Measurements from ENCODE around the gene TAS1R3.

Gene TAS1R3

DNA sequence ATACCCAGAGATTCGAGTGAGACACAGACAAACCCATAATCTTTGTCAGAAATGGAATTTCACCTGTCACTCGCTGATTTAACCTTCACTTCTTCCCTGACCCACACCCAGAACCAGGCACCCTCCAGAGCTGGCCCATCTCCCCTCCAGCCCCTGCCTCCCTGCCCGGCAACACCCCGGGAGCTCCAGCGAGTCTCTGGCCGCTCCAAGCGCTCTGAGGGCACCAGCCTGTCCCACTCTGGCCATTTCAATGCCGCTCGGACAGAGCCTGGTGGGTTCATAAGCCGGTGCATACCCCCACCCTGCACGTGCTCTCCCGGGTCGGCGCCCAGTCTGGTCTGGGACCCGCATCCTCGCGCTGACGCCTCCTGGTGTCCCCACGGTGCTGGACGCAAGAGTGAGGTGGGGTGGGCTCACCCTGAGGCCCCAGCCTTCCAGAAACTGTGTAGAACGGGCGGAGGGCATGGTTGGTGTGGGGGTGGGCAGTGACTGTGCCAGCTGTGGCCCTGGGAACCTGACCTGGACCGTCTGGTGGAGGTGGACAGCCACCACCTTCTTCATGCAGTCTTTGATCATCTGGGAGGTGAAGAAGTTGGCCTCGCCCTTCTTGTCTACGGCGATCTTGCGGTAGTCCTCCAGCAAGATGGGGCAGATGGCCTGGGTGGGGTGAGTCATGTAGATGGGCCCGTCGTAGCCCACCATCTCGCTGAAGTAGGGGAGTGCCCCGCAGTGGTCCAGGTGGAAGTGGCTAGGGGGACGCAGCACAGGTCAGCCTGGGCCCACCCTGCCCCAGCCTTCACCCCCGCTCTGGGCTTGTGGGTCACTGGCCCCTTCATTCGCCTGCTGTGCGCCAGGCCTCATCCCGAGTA, 12.1 kb upstream of the TAS1R3 start:
- ATAC-seq = no peak; the same call in 2 of the 3 replicates
- TF ChIP-seq BACH2 (CRISPR knock-in tag; IDR thresholded peaks at IDR 0.05; ENCODE audit: borderline replicate concordance) = no peak
- TF ChIP-seq, protein P1, sequence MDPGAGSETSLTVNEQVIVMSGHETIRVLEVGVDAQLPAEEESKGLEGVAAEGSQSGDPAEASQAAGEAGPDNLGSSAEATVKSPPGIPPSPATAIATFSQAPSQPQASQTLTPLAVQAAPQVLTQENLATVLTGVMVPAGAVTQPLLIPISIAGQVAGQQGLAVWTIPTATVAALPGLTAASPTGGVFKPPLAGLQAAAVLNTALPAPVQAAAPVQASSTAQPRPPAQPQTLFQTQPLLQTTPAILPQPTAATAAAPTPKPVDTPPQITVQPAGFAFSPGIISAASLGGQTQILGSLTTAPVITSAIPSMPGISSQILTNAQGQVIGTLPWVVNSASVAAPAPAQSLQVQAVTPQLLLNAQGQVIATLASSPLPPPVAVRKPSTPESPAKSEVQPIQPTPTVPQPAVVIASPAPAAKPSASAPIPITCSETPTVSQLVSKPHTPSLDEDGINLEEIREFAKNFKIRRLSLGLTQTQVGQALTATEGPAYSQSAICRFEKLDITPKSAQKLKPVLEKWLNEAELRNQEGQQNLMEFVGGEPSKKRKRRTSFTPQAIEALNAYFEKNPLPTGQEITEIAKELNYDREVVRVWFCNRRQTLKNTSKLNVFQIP (CRISPR knock-in tag; IDR thresholded peaks at IDR 0.05; ENCODE audit: borderline replicate concordance, low read depth) = no peak
- TF ChIP-seq ISL1 (CRISPR knock-in tag; IDR thresholded peaks at IDR 0.05) = no peak
- TF ChIP-seq ZFP30 (CRISPR knock-in tag; IDR thresholded peaks at IDR 0.05) = no peak
- TF ChIP-seq TOX (CRISPR knock-in tag; IDR thresholded peaks at IDR 0.05; ENCODE audit: borderline replicate concordance) = no peak
- TF ChIP-seq ZFP3 (CRISPR knock-in tag; IDR thresholded peaks at IDR 0.05) = no peak
- no peak for TF ChIP-seq ZNF8 (CRISPR knock-in tag; IDR thresholded peaks at IDR 0.05)
- no peak for TF ChIP-seq ARNTL (CRISPR knock-in tag; IDR thresholded peaks at IDR 0.05; ENCODE audit: borderline replicate concordance, low read depth)
- TF ChIP-seq OSR1 (CRISPR knock-in tag; IDR thresholded peaks at IDR 0.05) = no peak
- TF ChIP-seq ESRRG (CRISPR knock-in tag; IDR thresholded peaks at IDR 0.05) = no peak

DNA sequence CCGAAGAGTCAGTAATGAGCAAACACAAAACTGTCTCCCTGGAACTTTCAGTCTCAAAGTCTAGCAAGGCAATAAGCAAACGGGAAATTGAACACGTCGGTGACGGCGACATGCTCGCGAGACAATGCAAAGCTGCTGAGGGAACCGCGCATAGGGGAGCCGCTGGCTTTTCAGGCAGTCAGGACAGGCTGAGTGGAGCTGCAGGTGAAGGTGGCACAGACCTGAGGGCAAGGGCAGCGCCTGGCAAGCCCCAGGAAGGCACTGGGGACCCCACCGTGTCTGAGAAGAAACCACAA, 11.5 kb upstream of the TAS1R3 start:
- no peak for ATAC-seq
- TF ChIP-seq, protein P2, sequence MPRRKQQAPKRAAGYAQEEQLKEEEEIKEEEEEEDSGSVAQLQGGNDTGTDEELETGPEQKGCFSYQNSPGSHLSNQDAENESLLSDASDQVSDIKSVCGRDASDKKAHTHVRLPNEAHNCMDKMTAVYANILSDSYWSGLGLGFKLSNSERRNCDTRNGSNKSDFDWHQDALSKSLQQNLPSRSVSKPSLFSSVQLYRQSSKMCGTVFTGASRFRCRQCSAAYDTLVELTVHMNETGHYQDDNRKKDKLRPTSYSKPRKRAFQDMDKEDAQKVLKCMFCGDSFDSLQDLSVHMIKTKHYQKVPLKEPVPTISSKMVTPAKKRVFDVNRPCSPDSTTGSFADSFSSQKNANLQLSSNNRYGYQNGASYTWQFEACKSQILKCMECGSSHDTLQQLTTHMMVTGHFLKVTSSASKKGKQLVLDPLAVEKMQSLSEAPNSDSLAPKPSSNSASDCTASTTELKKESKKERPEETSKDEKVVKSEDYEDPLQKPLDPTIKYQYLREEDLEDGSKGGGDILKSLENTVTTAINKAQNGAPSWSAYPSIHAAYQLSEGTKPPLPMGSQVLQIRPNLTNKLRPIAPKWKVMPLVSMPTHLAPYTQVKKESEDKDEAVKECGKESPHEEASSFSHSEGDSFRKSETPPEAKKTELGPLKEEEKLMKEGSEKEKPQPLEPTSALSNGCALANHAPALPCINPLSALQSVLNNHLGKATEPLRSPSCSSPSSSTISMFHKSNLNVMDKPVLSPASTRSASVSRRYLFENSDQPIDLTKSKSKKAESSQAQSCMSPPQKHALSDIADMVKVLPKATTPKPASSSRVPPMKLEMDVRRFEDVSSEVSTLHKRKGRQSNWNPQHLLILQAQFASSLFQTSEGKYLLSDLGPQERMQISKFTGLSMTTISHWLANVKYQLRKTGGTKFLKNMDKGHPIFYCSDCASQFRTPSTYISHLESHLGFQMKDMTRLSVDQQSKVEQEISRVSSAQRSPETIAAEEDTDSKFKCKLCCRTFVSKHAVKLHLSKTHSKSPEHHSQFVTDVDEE (CRISPR knock-in tag; IDR thresholded peaks at IDR 0.05) = no peak
- TF ChIP-seq OSR1 (CRISPR knock-in tag; IDR thresholded peaks at IDR 0.05) = no peak
- no peak for TF ChIP-seq ZFP3 (CRISPR knock-in tag; IDR thresholded peaks at IDR 0.05)
- TF ChIP-seq TOX (CRISPR knock-in tag; IDR thresholded peaks at IDR 0.05; ENCODE audit: borderline replicate concordance) = no peak

DNA sequence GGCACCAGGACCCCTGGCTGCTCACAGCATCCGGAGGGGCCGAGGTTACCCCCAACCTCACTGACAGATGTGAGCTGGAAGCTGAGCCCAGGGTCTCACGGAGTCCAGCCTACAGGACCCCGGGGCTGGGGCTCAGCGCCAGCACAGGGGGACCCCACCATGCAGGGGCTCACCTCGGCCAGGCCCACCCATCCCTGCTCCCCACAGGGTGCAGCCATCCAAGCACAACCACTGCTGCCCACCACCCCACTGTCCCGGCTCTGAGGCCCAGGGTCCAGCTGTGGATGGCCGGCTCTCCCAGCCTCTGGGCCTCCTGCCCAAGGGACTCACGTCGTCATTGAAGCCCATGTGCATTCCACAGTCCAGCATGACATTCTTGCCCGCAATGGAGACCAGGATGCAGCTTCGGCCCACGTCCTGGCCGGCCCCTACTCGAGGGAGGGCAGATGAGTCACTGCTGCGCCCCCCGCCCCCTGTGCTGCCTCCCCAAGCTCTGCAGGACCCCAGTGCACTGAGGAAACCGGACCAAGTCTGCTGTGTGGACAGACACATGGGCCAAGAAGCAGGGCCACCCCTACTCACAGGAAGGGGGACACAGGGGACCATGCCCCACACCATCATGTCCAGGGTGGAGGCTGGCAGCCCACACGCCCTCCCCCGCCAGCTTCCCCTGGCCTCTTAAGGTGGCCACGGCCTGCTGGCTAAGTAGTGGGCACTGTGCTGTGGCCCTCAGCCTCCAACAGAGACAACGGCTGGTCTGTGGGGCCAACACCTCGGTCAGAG, 10.2 kb upstream of the TAS1R3 start:
- TF ChIP-seq ZNF565 (CRISPR knock-in tag; conservative IDR thresholded peaks at IDR 0.05; ENCODE audit: low read depth) (no peak), PPARA (CRISPR knock-in tag; IDR thresholded peaks at IDR 0.05; ENCODE audit: borderline replicate concordance) (no peak), ARNTL (CRISPR knock-in tag; IDR thresholded peaks at IDR 0.05; ENCODE audit: borderline replicate concordance, low read depth) (no peak), ZFP3 (CRISPR knock-in tag; IDR thresholded peaks at IDR 0.05) (no peak), ESRRG (CRISPR knock-in tag; IDR thresholded peaks at IDR 0.05) (no peak)
- no peak for ATAC-seq

DNA sequence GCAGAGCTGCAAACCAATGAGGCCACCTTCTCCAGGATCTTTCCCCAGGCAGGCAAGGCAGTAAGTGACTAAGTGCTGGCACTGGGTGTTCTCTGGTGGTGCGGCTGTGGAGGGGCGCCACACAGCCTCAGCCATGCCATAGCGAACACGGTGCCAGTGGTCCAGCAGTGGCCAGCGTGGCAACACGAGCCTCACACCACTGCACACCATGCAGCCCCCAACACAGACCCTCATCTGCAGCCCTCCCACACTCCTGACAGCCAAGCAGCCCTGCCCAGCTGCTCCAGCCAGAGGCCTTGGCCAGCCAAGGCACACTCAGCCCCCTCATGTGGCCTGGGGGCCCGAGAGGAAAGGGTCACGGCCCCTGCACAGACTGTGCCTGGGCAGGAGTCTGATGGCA, 9.6 kb upstream of the TAS1R3 start:
- ATAC-seq = no peak
- no peak for TF ChIP-seq ZFP3 (CRISPR knock-in tag; IDR thresholded peaks at IDR 0.05)
- TF ChIP-seq ZC3H10 (CRISPR knock-in tag; IDR thresholded peaks at IDR 0.05) = no peak
- no peak for TF ChIP-seq TCF4 (CRISPR knock-in tag; IDR thresholded peaks at IDR 0.05; ENCODE audit: borderline replicate concordance)
- TF ChIP-seq CSDC2 (CRISPR knock-in tag; IDR thresholded peaks at IDR 0.05) = no peak
- no peak for TF ChIP-seq PPARA (CRISPR knock-in tag; IDR thresholded peaks at IDR 0.05; ENCODE audit: borderline replicate concordance)
- TF ChIP-seq, protein P3, sequence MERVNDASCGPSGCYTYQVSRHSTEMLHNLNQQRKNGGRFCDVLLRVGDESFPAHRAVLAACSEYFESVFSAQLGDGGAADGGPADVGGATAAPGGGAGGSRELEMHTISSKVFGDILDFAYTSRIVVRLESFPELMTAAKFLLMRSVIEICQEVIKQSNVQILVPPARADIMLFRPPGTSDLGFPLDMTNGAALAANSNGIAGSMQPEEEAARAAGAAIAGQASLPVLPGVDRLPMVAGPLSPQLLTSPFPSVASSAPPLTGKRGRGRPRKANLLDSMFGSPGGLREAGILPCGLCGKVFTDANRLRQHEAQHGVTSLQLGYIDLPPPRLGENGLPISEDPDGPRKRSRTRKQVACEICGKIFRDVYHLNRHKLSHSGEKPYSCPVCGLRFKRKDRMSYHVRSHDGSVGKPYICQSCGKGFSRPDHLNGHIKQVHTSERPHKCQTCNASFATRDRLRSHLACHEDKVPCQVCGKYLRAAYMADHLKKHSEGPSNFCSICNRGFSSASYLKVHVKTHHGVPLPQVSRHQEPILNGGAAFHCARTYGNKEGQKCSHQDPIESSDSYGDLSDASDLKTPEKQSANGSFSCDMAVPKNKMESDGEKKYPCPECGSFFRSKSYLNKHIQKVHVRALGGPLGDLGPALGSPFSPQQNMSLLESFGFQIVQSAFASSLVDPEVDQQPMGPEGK (CRISPR knock-in tag; IDR thresholded peaks at IDR 0.05; ENCODE audit: borderline replicate concordance) = no peak
- TF ChIP-seq, protein P4, sequence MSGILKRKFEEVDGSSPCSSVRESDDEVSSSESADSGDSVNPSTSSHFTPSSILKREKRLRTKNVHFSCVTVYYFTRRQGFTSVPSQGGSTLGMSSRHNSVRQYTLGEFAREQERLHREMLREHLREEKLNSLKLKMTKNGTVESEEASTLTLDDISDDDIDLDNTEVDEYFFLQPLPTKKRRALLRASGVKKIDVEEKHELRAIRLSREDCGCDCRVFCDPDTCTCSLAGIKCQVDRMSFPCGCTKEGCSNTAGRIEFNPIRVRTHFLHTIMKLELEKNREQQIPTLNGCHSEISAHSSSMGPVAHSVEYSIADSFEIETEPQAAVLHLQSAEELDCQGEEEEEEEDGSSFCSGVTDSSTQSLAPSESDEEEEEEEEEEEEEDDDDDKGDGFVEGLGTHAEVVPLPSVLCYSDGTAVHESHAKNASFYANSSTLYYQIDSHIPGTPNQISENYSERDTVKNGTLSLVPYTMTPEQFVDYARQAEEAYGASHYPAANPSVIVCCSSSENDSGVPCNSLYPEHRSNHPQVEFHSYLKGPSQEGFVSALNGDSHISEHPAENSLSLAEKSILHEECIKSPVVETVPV (CRISPR knock-in tag; IDR thresholded peaks at IDR 0.05) = no peak
- TF ChIP-seq TOX (CRISPR knock-in tag; IDR thresholded peaks at IDR 0.05; ENCODE audit: borderline replicate concordance) = no peak
- no peak for TF ChIP-seq SNAI2 (CRISPR knock-in tag; IDR thresholded peaks at IDR 0.05)
- no peak for TF ChIP-seq ARNTL (CRISPR knock-in tag; IDR thresholded peaks at IDR 0.05; ENCODE audit: borderline replicate concordance, low read depth)
